HG02610 (cell line): ENCODE results near the gene RHOT2.
A peak's percentile ranks its signal among the peaks of the same experiment; 100 is the strongest.

Experiments
- ATAC-seq: cut with Tn5 transposase; IDR thresholded peaks from one replicate; pipeline ENCODE4 v1.9.1; 2021; ENCODE audit warnings: mild to moderate bottlenecking, moderate library complexity; ENCODE audit not compliant: unreplicated experiment

RHOT2 gene

DNA sequence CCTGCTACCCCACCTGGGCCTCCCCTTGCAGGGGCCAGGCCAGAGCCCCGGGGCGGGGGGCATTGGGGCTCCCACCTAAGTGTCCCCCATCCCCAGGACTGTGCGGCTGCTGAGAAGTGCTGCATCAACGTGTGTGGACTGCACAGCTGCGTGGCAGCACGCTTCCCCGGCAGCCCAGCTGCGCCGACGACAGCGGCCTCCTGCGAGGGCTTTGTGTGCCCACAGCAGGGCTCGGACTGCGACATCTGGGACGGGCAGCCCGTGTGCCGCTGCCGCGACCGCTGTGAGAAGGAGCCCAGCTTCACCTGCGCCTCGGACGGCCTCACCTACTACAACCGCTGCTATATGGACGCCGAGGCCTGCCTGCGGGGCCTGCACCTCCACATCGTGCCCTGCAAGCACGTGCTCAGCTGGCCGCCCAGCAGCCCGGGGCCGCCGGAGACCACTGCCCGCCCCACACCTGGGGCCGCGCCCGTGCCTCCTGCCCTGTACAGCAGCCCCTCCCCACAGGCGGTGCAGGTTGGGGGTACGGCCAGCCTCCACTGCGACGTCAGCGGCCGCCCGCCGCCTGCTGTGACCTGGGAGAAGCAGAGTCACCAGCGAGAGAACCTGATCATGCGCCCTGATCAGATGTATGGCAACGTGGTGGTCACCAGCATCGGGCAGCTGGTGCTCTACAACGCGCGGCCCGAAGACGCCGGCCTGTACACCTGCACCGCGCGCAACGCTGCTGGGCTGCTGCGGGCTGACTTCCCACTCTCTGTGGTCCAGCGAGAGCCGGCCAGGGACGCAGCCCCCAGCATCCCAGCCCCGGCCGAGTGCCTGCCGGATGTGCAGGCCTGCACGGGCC is 35.2 kb upstream of the RHOT2 start:
- no peak for ATAC-seq

DNA sequence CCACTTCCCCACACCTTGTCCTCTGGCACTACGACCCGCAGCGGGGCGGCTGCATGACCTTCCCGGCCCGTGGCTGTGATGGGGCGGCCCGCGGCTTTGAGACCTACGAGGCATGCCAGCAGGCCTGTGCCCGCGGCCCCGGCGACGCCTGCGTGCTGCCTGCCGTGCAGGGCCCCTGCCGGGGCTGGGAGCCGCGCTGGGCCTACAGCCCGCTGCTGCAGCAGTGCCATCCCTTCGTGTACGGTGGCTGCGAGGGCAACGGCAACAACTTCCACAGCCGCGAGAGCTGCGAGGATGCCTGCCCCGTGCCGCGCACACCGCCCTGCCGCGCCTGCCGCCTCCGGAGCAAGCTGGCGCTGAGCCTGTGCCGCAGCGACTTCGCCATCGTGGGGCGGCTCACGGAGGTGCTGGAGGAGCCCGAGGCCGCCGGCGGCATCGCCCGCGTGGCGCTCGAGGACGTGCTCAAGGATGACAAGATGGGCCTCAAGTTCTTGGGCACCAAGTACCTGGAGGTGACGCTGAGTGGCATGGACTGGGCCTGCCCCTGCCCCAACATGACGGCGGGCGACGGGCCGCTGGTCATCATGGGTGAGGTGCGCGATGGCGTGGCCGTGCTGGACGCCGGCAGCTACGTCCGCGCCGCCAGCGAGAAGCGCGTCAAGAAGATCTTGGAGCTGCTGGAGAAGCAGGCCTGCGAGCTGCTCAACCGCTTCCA is 34.4 kb upstream of the RHOT2 start:
- ATAC-seq = no peak

GRCh38 chr16:634051-634670 is 33.8 kb upstream of the RHOT2 start:
- ATAC-seq = no peak

- no peak for ATAC-seq
Measured at GRCh38 chr16:634996-635395, 32.9 kb upstream of the RHOT2 start.

GRCh38 chr16:635573-636205 is 32.2 kb upstream of the RHOT2 start:
- ATAC-seq = peak; percentile 6

DNA sequence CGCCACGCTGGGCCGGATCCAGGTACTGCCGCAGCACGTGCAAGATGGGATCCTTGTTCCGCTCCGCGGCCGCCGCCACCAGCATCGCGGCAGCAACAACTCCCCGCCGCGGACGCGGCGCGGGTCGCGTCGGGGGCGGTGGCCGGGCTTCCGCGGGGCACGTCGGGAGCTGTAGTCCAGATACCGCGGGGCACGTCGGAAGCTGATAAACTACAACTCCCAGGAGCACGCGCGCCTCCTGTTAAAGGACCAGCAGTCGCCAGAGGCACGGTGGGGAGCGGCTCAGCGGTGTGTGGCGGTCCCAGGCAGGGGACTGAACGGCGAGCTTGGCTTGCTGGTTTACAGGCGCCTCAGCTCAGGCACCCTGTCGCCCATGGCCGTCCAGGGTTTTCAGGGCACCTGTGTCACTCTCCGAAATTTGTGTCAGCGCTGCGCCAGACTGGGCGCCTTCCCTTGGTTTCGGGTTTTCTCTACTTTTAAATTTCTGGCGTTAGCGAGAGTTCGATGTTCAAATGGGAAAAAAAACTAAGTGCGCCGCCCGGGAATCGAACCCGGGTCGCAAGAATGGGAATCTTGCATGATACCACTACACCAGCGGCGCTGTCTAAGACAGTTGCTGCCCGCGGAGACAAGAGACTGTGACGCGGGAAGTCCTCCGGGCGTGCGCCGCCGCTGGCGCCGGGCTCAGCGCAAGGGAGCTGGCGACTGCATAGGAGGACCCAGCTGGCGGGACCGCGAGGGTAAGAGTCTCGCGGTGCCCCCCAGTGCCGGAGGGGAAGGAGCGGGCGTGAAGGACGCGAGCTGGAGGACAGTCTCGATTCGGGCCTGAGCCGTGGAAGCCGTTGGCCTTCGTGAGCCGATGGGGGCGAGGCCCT is 31.5 kb upstream of the RHOT2 start, which contains the start of gene METTL26:
Gene METTL26 (minus strand): TSS at position 100 of the 875 bp plus-strand sequence. CDS start 15 bp downstream, at position 85.
- peak; percentile 60 for ATAC-seq

GRCh38 chr16:637081-638018 is 30.6 kb upstream of the RHOT2 start:
- peak; percentile 0 for ATAC-seq

GRCh38 chr16:638034-638543 is 29.8 kb upstream of the RHOT2 start:
- no peak for ATAC-seq

GRCh38 chr16:638836-639235 is 29.1 kb upstream of the RHOT2 start:
- no peak for ATAC-seq

GRCh38 chr16:640614-641013 is 27.3 kb upstream of the RHOT2 start:
- no peak for ATAC-seq

- peak; percentile 59 for ATAC-seq
Measured at GRCh38 chr16:641326-642188, 26.4 kb upstream of the RHOT2 start, which contains the start of gene MCRIP2. Gene MCRIP2 (plus strand): TSS chr16:641828. CDS start chr16:641992, 164 bp downstream.

GRCh38 chr16:642189-643049 is 25.5 kb upstream of the RHOT2 start:
- peak; percentile 27 for ATAC-seq

DNA sequence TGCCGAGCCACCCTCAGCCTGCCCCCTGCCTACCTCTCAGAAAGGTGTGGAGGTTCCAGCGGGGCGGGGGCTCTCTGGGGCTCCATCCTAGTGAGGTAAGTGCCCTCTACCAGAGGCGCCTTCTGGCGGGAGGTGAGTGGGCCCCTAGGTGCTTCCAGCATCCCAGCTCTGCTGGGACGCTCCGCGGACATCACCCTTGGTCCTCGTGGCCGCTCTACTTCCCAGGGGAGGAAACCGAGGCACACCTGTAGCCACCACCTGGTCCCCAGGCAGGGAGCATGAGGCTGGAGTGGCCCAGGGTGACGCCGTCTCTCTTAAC is 24.9 kb upstream of the RHOT2 start:
- ATAC-seq = no peak

DNA sequence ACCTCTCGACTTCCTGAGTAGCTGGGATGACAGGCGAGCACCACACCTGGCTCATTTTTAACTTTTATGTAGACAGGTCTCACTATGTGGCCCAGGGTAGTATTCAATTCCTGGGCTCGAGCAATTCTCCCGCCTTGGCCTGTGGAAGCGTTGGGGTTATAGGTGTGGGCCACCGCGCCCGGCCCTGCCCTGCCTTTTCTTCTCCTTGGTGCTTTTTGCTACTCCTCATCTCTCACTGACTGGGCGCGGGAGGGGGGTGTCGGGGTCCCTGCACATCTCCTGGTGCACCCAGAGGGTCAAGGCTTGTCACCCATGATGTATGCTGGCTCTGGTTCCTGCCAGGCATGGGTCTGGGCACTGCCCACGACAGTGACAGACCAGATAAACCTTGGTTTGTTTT is 23.4 kb upstream of the RHOT2 start:
- ATAC-seq = no peak

DNA sequence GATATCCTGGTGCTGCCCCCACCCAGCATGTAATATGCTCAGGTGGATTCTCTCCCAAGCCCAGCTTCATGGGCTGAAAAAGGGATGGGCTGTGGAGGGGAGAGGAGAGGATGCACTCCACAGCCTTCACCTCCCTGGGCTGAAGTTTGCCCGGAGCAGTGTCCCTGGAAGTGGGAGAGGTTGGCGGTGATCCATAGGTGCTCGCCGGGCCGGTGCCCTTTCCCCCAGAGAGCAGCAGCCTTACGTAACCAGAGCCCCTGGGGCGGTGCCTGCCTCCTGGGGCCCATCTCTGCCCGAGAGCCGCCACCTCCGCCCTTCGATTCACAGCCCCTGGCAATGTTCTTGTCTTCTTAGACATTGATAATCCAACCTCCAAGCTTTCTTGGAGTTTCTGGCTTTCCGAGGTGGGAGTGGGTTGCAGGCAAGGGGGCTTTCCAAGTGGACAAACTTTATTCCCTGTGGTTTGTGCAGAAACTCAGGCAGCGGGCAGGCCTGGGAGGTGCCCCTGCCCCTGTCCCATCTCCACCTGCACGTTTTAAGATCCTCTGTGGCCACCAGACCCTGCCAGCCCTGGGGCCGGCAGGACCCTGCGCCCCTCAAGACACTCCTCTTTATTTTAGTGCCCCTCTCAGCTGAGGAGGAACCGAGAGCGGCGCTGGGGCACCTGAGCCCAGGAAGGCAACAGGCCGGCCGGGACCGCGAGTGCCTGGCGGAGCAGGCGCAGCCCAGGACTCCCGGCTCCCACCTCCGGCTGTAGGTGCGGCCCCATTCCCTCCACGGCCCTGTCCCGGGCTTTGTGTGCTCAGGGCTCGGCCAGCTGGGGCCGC is 21.9 kb upstream of the RHOT2 start:
- ATAC-seq = no peak

DNA sequence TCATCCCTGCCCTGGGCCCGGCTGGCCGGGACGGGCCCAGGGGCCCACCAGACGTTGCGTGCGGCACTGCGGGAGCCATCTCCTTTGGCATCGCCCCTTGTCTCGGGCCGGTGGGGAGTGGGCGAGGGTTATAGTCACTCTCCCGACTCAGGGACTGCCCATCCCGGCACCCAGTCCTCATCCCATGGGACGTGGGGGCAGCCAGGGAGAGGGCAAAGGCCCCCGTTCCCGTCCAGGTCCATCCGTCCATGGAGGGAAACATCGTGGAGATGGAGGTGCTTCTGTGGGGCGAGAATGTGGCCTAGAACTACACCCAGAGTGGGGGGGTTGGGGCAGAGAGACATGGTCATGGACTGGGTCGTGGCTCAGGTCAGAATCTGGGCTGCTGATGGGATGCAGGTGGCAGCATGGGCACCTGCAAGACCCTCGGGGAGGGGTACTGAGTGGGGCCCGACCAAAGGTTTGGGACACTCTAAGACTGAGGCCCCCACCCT is 21.2 kb upstream of the RHOT2 start:
- no peak for ATAC-seq
